T follicular helper cell (primary cell): Measurements from ENCODE around the gene TTLL12.

Source experiments
- DNase-seq: peaks from one replicate; pipeline ENCODE4 v3.0.0-alpha.2; 2020; ENCODE audit warnings: low read depth

The TTLL12 gene

DNA sequence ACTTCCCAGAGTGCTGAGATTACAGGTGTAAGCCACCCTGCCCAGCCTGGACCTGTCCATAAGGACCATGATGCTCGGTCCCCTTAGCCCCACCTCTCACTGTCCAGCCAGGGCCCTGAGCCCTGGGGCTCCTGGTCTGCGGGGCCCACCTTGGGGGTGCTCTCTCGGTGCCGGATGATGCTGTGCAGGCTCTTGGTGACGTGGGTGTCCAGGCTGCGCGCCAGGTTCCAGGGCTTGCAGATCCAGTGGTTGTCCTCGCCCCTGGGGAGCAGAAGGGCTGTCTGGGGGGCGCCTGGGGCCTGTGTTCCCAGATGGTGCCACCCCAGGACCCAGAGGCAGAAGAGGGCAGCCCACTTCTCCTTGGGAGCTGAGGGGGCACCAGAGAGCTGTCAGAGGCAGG lies 13.4 kb downstream of the TTLL12 start:
- DNase-seq = no peak

DNA sequence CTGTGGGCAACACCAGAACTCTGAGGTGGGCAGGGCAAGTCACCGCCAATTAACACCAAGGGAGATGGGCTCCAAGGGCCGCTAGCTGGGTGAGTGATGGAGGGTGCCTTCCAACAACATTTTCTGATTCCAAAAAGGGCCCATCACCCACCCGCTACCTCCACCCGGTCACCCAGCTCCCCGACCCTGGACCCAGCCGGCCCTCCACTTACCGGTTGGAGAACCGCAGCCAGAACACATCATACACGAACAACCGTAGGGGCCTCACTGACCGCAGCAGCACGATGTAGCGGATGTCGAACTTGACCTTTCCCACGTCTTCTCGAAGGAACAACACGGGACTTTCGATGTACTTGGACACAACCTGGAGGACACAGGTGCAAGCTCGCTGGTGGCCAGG lies 14.7 kb downstream of the TTLL12 start:
- DNase-seq = no peak

- no peak for DNase-seq
These were observed 15.3 kb downstream of the TTLL12 start for GRCh38 chr22:43171607-43172006.

DNA sequence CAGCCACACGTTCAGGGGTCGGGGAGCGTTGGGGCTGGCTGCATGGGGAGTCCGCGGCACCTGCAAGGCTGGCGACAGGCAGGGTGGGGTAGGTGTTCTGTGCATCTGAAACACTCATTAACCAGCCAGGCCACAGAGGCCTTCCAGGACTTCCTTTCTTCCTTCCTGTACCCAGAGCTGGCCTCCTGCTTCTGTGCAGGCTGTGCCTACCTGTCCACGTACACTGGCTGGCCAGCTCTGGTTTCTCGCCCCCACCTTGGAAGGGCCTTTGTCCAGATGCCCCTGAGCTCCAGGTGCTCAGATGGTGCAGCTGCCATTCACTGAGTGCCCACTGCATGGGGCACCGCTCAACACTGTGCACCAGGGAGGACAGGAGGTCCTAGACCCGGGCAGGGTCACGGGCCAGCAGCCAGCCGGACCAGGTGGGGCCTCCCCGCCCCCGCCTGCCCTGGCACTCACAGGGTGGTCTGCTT lies 15.9 kb downstream of the TTLL12 start:
- DNase-seq = no peak

DNA sequence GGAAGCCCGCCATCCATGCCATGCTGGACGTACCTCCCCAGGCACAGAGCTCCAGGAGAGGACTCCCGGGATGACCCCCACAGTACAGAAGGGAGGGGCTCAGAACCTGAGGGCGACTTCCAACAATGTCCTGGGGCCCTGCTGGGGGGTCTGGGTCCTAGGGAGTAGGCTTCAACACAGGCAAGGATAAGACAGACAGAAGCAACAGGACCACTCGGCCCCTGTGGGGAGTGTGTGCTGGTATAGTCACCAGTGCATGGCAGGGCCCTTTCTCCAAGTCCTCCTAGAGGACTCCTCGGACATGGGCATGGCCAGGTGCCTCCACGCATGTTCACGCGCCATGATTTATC lies 16.8 kb downstream of the TTLL12 start:
- DNase-seq = no peak

GRCh38 chr22:43169310-43170130 lies 17.4 kb downstream of the TTLL12 start:
- DNase-seq = no peak

- no peak for DNase-seq
These were observed 18.2 kb downstream of the TTLL12 start for GRCh38 chr22:43168471-43169309.

GRCh38 chr22:43167001-43167589 lies 19.8 kb downstream of the TTLL12 start:
- DNase-seq = no peak

GRCh38 chr22:43166132-43166930 lies 20.6 kb downstream of the TTLL12 start:
- DNase-seq = no peak

DNA sequence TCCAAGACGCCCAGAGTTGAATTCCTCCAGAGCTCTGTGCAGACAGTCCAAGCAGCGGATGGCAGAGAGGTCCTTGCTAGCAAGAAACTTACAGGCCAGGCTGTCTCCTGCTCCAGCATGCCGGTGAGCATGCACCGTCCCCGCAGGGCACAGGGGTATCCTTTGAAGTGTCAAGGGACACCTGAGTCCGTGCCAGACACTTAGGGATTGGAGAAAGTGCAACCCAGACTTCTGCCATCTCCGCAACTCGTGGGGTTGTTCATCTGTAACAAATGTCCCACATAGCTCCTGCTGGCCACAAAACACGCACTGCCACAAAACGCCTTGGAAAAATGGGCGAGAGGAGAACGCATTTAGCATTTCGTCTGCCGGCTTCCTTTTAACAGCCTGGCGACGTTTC lies 22.3 kb downstream of the TTLL12 start:
- DNase-seq = no peak

DNA sequence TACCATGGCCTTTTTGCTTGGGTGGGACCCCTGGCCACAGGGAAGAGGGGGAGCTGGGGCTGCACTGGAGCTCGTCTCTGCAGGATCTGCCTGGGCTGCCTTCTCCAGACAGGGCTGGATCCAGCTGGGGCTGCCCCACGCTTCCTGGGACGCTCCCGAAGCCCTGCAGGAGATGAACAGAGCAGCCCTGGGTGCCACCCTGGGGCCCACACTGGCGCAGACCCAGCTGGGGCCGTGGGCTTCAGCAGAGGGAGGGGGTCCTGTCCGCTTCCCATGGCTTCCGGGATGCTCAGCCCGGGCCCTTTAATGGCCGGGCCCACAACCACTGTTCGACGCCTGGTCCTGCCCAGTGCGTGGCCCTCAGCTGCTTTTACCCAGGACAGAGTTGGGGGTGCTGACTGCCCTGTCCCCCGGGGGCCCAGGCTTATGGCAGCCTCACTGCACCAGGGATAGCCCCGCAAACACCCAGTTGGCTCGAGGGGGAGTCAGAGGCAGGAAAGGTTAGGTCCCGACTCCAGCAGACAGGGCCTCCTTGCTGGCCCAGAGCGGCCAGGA lies 23.6 kb downstream of the TTLL12 start:
- no peak for DNase-seq

GRCh38 chr22:43162412-43163150 lies 24.4 kb downstream of the TTLL12 start:
- no peak for DNase-seq

DNA sequence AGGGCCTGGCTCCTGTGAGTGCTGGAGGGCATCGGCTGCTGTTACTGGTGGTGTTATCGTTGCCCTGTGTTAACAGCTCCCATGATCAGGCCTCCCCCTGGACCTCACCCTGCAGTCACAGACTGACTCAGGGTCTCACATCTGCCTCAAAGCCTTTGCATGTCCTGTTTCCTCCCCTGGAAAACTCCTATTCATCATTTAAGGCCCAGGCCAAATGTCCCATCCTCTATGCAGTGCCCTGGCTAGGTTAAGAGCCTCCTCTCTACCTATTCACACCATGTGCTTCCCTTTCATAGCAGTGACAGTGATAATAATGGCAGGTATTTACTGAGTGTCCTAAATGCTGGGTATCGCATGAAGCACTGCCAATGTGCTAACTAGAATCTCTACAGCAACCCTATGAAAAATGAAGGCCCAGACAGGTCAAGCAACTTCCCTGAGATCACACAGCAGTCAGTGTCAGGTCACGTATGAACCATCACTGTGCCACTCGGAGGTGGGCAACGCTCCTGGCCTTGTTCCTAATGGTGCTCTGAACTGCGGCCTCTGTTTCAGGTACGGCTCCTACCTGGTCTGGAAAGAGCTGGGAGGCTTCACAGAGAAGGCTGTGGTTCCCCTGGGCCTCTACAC lies 26.3 kb downstream of the TTLL12 start:
- no peak for DNase-seq

DNA sequence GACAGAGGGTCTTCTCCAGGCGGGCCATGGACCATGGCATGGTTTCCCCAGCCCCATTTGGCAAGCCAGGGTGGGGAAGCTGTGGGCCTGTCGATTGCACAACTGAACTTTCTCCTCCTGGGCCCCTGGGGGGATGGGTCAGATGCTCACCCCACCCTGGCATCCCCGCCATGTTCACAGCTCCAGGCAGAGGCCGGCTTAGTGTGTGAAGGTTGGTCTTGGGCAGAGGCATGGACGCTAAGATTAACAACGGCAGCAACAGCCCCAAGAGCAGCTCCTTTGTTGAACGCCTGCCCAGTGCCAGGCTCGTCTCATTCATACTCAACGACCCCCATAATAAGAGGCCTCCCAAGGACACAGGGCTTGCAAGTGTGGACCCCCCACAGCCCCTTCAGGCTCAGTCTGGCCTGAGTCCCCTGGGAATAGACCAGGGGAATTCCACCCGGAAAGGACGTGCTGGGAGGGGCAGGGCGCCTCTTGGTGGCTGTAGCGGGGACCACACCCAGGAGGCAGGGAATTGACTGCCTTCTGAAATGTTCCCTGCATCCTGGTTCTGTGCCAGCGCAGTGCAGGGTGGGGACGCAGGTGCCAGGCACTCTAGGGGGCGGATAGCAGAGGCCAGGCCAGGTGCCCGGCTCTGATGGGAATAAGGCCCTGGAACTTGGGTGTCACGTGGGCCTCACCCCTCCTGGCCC lies 27.3 kb downstream of the TTLL12 start:
- DNase-seq = no peak

DNA sequence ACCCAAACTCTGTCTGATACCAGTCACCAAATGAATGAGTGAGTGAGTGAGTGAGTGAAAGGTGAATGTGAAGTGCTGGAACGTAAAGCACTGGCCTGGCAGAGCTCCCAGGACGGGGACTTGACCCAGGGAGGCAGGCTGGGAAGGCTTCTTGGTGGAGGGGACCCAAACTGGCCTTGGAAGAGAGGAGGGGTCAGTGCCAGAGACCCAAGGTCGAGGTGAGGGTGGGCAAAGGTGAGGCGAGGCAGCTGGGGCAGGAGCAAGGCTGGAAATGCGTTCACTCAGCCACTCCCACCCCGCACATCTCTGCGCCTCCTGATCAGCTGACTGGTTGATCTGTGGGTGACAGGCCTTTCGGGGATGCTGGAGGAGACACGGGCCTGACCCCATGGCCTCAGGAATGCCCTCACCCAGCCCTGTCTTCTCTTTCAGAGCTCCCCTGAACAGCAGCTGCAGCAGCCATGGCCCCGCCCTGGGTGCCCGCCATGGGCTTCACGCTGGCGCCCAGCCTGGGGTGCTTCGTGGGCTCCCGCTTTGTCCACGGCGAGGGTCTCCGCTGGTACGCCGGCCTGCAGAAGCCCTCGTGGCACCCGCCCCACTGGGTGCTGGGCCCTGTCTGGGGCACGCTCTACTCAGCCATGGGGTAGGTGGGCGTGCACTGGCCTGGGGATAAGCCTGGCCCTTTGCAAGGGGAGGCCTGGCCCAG lies 28.0 kb downstream of the TTLL12 start:
- no peak for DNase-seq

DNA sequence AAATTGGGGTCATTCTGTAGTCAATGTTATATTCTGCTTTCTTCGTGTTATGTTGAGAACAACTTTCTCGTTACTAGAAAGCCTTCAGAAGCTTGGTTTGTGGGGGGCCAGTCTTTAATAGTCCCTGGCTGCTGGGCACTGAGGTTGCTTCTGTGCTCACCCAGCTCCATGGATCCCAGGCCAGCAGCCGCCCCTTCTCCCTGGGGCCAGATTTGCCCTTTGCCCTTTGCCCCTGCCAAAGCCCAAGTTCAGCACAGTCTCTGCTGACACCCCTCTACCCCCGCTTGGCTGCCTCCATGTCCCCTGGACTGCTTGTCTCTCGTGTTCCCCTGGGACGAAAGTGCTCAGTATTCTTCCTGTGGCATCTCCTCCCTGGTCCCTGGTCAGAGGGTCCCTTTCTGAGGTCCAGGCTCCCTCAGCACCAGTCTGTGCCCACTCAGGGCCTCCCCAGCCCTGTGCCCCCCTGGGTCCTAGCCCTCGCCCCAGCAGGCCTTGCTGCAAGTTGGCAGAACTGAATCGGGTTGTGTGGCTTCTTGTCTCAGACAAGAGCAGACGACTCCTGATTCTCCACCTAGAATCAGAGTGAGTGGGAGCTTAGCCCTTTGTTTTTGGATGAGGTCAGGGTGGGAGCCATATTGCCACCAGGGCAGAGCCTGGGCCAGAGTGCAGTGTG lies 28.9 kb downstream of the TTLL12 start:
- no peak for DNase-seq

- DNase-seq = no peak
These were observed 30.5 kb downstream of the TTLL12 start for GRCh38 chr22:43156413-43156812.

GRCh38 chr22:43155789-43156188 lies 31.1 kb downstream of the TTLL12 start:
- DNase-seq = no peak
